ENCODE measurements around the gene LANCL2.
A peak's percentile ranks its signal among the peaks of the same experiment; 100 is the strongest.
"Not testable (repeated sequence)": the region's sequence is repeated elsewhere in the genome, so short reads cannot be mapped to it uniquely, and the experiment has no call there.

Gene LANCL2

DNA sequence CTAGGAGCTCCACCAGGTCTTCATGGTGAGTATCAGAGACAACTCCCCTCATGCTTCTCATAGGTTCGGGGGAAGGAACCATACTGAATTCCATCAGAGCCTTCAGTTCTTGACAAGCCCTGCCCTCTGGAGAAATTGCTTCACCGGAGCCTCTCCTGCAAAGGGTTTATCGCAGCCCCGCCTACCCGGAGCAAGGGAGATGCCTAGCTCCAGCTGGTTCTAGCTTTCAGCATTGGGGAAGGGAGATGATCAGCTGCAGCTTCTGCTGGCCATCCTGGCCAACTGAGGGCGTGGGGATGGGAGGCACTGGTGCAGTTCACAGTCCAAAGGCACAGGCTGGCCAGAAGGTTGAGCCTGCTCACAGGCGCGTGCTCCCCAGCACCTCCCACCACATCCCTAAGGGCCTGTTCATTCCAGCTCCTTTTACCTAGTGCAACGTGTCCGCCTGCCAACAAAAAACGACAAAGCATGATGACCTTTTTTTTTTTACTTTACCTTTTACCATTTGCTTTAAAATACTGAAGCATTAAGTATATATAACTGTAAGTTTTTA, 31.2 kb downstream of the LANCL2 start:
- no peak overlapping the region for H3K23ac ChIP-seq (ENCODE audit: low read length in 2 of 2)
- H3K27ac ChIP-seq (ENCODE audit: low read length, poor library complexity, severe bottlenecking), result no peak overlapping the region
- no peak overlapping the region for H2AFZ ChIP-seq (ENCODE audit: low read depth, low read length)
- no peaks in the 10 kb centered on the region for H3K79me1 ChIP-seq (replicated peaks; ENCODE audit: low read length, poor library complexity, severe bottlenecking)
- H4K91ac ChIP-seq (ENCODE audit: low read length), result no peak overlapping the region
- H4K8ac ChIP-seq (ENCODE audit: low read length), result no peak overlapping the region
- H2BK5ac ChIP-seq (ENCODE audit: low read depth, low read length, poor library complexity, severe bottlenecking), result no peak overlapping the region
- H3K4me2 ChIP-seq (ENCODE audit: low read length, poor library complexity, severe bottlenecking), result no peak overlapping the region
- no peak overlapping the region for H3K18ac ChIP-seq (ENCODE audit: low read depth in 1 of 2, low read length in 2 of 2)
- no peak overlapping the region for H2AK5ac ChIP-seq (ENCODE audit: low read length, severe bottlenecking)
- DNase-seq, result no peak
- H3K27me3 ChIP-seq (ENCODE audit: control insufficient read depth in 1 of 2, insufficient read depth in 1 of 2, low read length in 2 of 2), result no peaks in the 10 kb centered on the region
- no peak overlapping the region for H2BK12ac ChIP-seq (ENCODE audit: low read length in 2 of 2)
- no peak overlapping the region for H3K14ac ChIP-seq (ENCODE audit: low read length in 2 of 2)
- H3K9ac ChIP-seq (ENCODE audit: low read length), result no peak overlapping the region
- H3K4ac ChIP-seq (ENCODE audit: low read depth in 1 of 2, low read length in 2 of 2), result no peak overlapping the region
- no peaks in the 10 kb centered on the region for H3K9me3 ChIP-seq (ENCODE audit: control insufficient read depth, low read length)
- peaks cover 6 to 49% of the 10 kb centered on the region in 2 experiments for H3K36me3 ChIP-seq (ENCODE audit: control insufficient read depth in 1 of 2, insufficient read depth in 2 of 2, low read depth in 1 of 2, low read length in 2 of 2)
- peaks cover 3% of the 10 kb centered on the region for H3K4me1 ChIP-seq (ENCODE audit: control insufficient read depth, insufficient read depth, low read depth, low read length)
- WGBS, result 92% methylated on average over 8 of the region's 11 CpGs
- H3K4me3 ChIP-seq (ENCODE audit: insufficient read depth in 1 of 2, low read depth in 1 of 2, low read length in 2 of 2), result no peak overlapping the region
- no peak overlapping the region for H2BK15ac ChIP-seq (ENCODE audit: low read depth, poor library complexity, severe bottlenecking)
- no peak overlapping the region for H2BK120ac ChIP-seq (ENCODE audit: low read depth, low read length)

- H3K14ac ChIP-seq (ENCODE audit: low read length in 2 of 2), result no peak overlapping the region
- no peak overlapping the region for H4K91ac ChIP-seq (ENCODE audit: low read length)
- no peak overlapping the region for H2BK5ac ChIP-seq (ENCODE audit: low read depth, low read length, poor library complexity, severe bottlenecking)
- DNase-seq, result no peak
- 98% methylated on average over 3 of the region's 3 CpGs for WGBS
- H2AK5ac ChIP-seq (ENCODE audit: low read length, severe bottlenecking), result no peak overlapping the region
- no peaks in the 10 kb centered on the region for H3K79me1 ChIP-seq (replicated peaks; ENCODE audit: low read length, poor library complexity, severe bottlenecking)
- H3K4ac ChIP-seq (ENCODE audit: low read depth in 1 of 2, low read length in 2 of 2), result no peak overlapping the region
- H3K9ac ChIP-seq (ENCODE audit: low read length), result no peak overlapping the region
- no peak overlapping the region for H4K8ac ChIP-seq (ENCODE audit: low read length)
- H2BK12ac ChIP-seq (ENCODE audit: low read length in 2 of 2), result no peak overlapping the region
- H2BK120ac ChIP-seq (ENCODE audit: low read depth, low read length), result no peak overlapping the region
- no peak overlapping the region for H3K4me3 ChIP-seq (ENCODE audit: insufficient read depth in 1 of 2, low read depth in 1 of 2, low read length in 2 of 2)
- no peak overlapping the region for H2AFZ ChIP-seq (ENCODE audit: low read depth, low read length)
- H3K27me3 ChIP-seq (ENCODE audit: control insufficient read depth in 1 of 2, insufficient read depth in 1 of 2, low read length in 2 of 2), result no peaks in the 10 kb centered on the region
- H3K9me3 ChIP-seq (ENCODE audit: control insufficient read depth, low read length), result no peaks in the 10 kb centered on the region
- H3K23ac ChIP-seq (ENCODE audit: low read length in 2 of 2), result no peak overlapping the region
- H3K27ac ChIP-seq (ENCODE audit: low read length, poor library complexity, severe bottlenecking), result no peak overlapping the region
- H3K4me2 ChIP-seq (ENCODE audit: low read length, poor library complexity, severe bottlenecking), result no peak overlapping the region
- H3K4me1 ChIP-seq (ENCODE audit: control insufficient read depth, insufficient read depth, low read depth, low read length), result peaks cover 3% of the 10 kb centered on the region
- H3K18ac ChIP-seq (ENCODE audit: low read depth in 1 of 2, low read length in 2 of 2), result no peak overlapping the region
- H3K36me3 ChIP-seq (ENCODE audit: control insufficient read depth in 1 of 2, insufficient read depth in 2 of 2, low read depth in 1 of 2, low read length in 2 of 2), result peaks cover 6 to 44% of the 10 kb centered on the region in 2 experiments
- H2BK15ac ChIP-seq (ENCODE audit: low read depth, poor library complexity, severe bottlenecking), result no peak overlapping the region
These were observed 32.5 kb downstream of the LANCL2 start for GRCh38 chr7:55397617-55398016.

- Histone ChIP-seq H2BK15ac (ENCODE audit: low read depth, poor library complexity, severe bottlenecking) (no peak overlapping the region), H3K27me3 (ENCODE audit: control insufficient read depth in 1 of 2, insufficient read depth in 1 of 2, low read length in 2 of 2) (no peaks in the 10 kb centered on the region), H2BK5ac (ENCODE audit: low read depth, low read length, poor library complexity, severe bottlenecking) (no peak overlapping the region), H3K4me1 (ENCODE audit: control insufficient read depth, insufficient read depth, low read depth, low read length) (peaks cover 3% of the 10 kb centered on the region), H3K27ac (ENCODE audit: low read length, poor library complexity, severe bottlenecking) (no peak overlapping the region), H3K14ac (ENCODE audit: low read length in 2 of 2) (no peak overlapping the region), H4K91ac (ENCODE audit: low read length) (no peak overlapping the region), H3K18ac (ENCODE audit: low read depth in 1 of 2, low read length in 2 of 2) (no peak overlapping the region), H3K4ac (ENCODE audit: low read depth in 1 of 2, low read length in 2 of 2) (no peak overlapping the region), H3K4me2 (ENCODE audit: low read length, poor library complexity, severe bottlenecking) (no peak overlapping the region), H4K8ac (ENCODE audit: low read length) (no peak overlapping the region), H3K79me1 (replicated peaks; ENCODE audit: low read length, poor library complexity, severe bottlenecking) (no peaks in the 10 kb centered on the region), H3K36me3 (ENCODE audit: control insufficient read depth in 1 of 2, insufficient read depth in 2 of 2, low read depth in 1 of 2, low read length in 2 of 2) (peaks cover 7 to 36% of the 10 kb centered on the region in 2 experiments), H3K4me3 (ENCODE audit: insufficient read depth in 1 of 2, low read depth in 1 of 2, low read length in 2 of 2) (no peak overlapping the region), H3K9me3 (ENCODE audit: control insufficient read depth, low read length) (no peaks in the 10 kb centered on the region), H2BK120ac (ENCODE audit: low read depth, low read length) (no peak overlapping the region), H3K23ac (ENCODE audit: low read length in 2 of 2) (no peak overlapping the region), H2BK12ac (ENCODE audit: low read length in 2 of 2) (no peak overlapping the region), H2AFZ (ENCODE audit: low read depth, low read length) (no peak overlapping the region), H2AK5ac (ENCODE audit: low read length, severe bottlenecking) (no peak overlapping the region), H3K9ac (ENCODE audit: low read length) (no peak overlapping the region)
- peak; percentile 25 for DNase-seq
- WGBS, result 71% methylated on average over 1 of the region's 2 CpGs
These were observed 35.1 kb downstream of the LANCL2 start for GRCh38 chr7:55400191-55400590.

- not testable (repeated sequence) for H3K4me1 ChIP-seq (ENCODE audit: control insufficient read depth, insufficient read depth, low read depth, low read length); H2BK120ac ChIP-seq (ENCODE audit: low read depth, low read length); H3K14ac ChIP-seq (ENCODE audit: low read length in 2 of 2); H2BK5ac ChIP-seq (ENCODE audit: low read depth, low read length, poor library complexity, severe bottlenecking); H4K8ac ChIP-seq (ENCODE audit: low read length); H2AFZ ChIP-seq (ENCODE audit: low read depth, low read length); H3K18ac ChIP-seq (ENCODE audit: low read depth in 1 of 2, low read length in 2 of 2); H4K91ac ChIP-seq (ENCODE audit: low read length); DNase-seq; H3K9me3 ChIP-seq (ENCODE audit: control insufficient read depth, low read length); H3K27me3 ChIP-seq (ENCODE audit: control insufficient read depth in 1 of 2, insufficient read depth in 1 of 2, low read length in 2 of 2); H3K9ac ChIP-seq (ENCODE audit: low read length); H2AK5ac ChIP-seq (ENCODE audit: low read length, severe bottlenecking); H3K4me2 ChIP-seq (ENCODE audit: low read length, poor library complexity, severe bottlenecking); H3K23ac ChIP-seq (ENCODE audit: low read length in 2 of 2); H2BK12ac ChIP-seq (ENCODE audit: low read length in 2 of 2); H3K4me3 ChIP-seq (ENCODE audit: insufficient read depth in 1 of 2, low read depth in 1 of 2, low read length in 2 of 2); H3K79me1 ChIP-seq (replicated peaks; ENCODE audit: low read length, poor library complexity, severe bottlenecking); H3K27ac ChIP-seq (ENCODE audit: low read length, poor library complexity, severe bottlenecking); H3K4ac ChIP-seq (ENCODE audit: low read depth in 1 of 2, low read length in 2 of 2); H2BK15ac ChIP-seq (ENCODE audit: low read depth, poor library complexity, severe bottlenecking)
- WGBS, result no CpG with 5 or more reads among the region's 35 CpGs
- H3K36me3 ChIP-seq (ENCODE audit: control insufficient read depth in 1 of 2, insufficient read depth in 2 of 2, low read depth in 1 of 2, low read length in 2 of 2), result peaks cover 18 to 47% of the 10 kb centered on the region in 2 experiments
These were observed 37.4 kb downstream of the LANCL2 start for GRCh38 chr7:55402506-55402905.

Data from mesenchymal stem cell (in vitro differentiated cells and primary cell).